ENCODE data around the gene UMAD1. TPM values are rescaled to one million over a fixed set of nuclear protein-coding genes. Genes with fewer than 3 reads are reported as not detected.

Gene UMAD1
- total RNA-seq, 1 donor from 2014 or later: 9.3 TPM

DNA sequence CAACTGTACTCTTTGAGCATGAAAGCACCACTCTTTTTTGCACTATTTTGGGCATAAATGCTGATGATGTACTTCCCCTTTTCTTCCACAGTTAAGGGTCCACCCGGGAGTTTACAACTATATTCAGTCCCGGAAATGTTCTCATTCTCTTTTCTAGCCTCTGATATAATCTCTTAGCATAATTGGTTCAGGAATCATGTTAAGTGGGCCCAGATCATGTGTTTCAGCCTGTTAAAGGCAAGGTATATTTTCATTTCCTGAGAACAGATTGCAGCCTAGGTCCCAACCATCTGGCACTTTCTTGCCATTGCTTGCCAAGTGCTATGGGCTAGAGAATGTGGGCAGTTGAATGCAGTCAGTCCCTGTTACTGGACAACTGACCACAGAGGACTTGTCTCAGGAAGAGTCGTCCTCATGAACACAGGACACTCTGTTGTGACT is 216.6 kb downstream of the UMAD1 start:
- TF ChIP-seq CTCF (IDR thresholded peaks at IDR 0.05; ENCODE audit: insufficient read depth, low read depth, low read length) (no peak), EZH2 (IDR thresholded peaks at IDR 0.05; ENCODE audit: insufficient read depth, low read length) (no peak)
- H3K27ac Mint-ChIP-seq (ENCODE audit: unreplicated experiment): no peak overlapping the region
- Histone ChIP-seq H3K4me1 (ENCODE audit: insufficient read depth, low read length) (peaks cover 8% of the 10 kb centered on the region), H3K27me3 (ENCODE audit: insufficient read depth, low read length) (no peaks in the 10 kb centered on the region), H3K79me2 (ENCODE audit: insufficient read depth, low read length) (no peaks in the 10 kb centered on the region), H3K9me3 (ENCODE audit: insufficient read depth, low read depth, low read length) (no peaks in the 10 kb centered on the region), H2AFZ (ENCODE audit: low read depth, low read length) (no peak overlapping the region), H3K9ac (ENCODE audit: low read length) (no peak overlapping the region), H3K4me2 (ENCODE audit: low read length) (no peak overlapping the region), H4K20me1 (ENCODE audit: insufficient read depth, low read length) (no peaks in the 10 kb centered on the region), H3K27ac (ENCODE audit: low read depth, low read length) (no peak overlapping the region), H3K36me3 (ENCODE audit: insufficient read depth, low read length) (no peaks in the 10 kb centered on the region), H3K4me3 (ENCODE audit: insufficient read depth, low read depth, low read length) (no peak overlapping the region)
- peaks cover 14% of the 10 kb centered on the region for H3K9me3 Mint-ChIP-seq (ENCODE audit: unreplicated experiment)
- FAIRE-seq: no peak
- H3K4me3 Mint-ChIP-seq (ENCODE audit: unreplicated experiment): no peak overlapping the region
- peaks cover 8% of the 10 kb centered on the region for H3K4me1 Mint-ChIP-seq (ENCODE audit: low read depth, unreplicated experiment)
- no peak for DNase-seq (ENCODE audit: low read depth)
- no peaks in the 10 kb centered on the region for H3K27me3 Mint-ChIP-seq (ENCODE audit: low read depth, unreplicated experiment)
- peaks cover 11% of the 10 kb centered on the region for H3K36me3 Mint-ChIP-seq (ENCODE audit: low read depth, unreplicated experiment)

- H3K9me3 Mint-ChIP-seq (ENCODE audit: unreplicated experiment): peaks cover 12% of the 10 kb centered on the region
- H3K27ac Mint-ChIP-seq (ENCODE audit: unreplicated experiment): no peak overlapping the region
- FAIRE-seq (no peak), DNase-seq (ENCODE audit: low read depth) (no peak)
- Histone ChIP-seq H3K79me2 (ENCODE audit: insufficient read depth, low read length) (no peaks in the 10 kb centered on the region), H3K27me3 (ENCODE audit: insufficient read depth, low read length) (no peaks in the 10 kb centered on the region), H4K20me1 (ENCODE audit: insufficient read depth, low read length) (no peaks in the 10 kb centered on the region), H3K27ac (ENCODE audit: low read depth, low read length) (no peak overlapping the region), H3K9me3 (ENCODE audit: insufficient read depth, low read depth, low read length) (no peaks in the 10 kb centered on the region), H2AFZ (ENCODE audit: low read depth, low read length) (no peak overlapping the region), H3K4me1 (ENCODE audit: insufficient read depth, low read length) (peaks cover 8% of the 10 kb centered on the region), H3K9ac (ENCODE audit: low read length) (no peak overlapping the region), H3K36me3 (ENCODE audit: insufficient read depth, low read length) (no peaks in the 10 kb centered on the region), H3K4me3 (ENCODE audit: insufficient read depth, low read depth, low read length) (no peak overlapping the region), H3K4me2 (ENCODE audit: low read length) (no peak overlapping the region)
- TF ChIP-seq EZH2 (IDR thresholded peaks at IDR 0.05; ENCODE audit: insufficient read depth, low read length): no peak
- TF ChIP-seq CTCF (IDR thresholded peaks at IDR 0.05; ENCODE audit: insufficient read depth, low read depth, low read length): no peak
- H3K36me3 Mint-ChIP-seq (ENCODE audit: low read depth, unreplicated experiment): peaks cover 11% of the 10 kb centered on the region
- no peak overlapping the region for H3K4me3 Mint-ChIP-seq (ENCODE audit: unreplicated experiment)
- no peaks in the 10 kb centered on the region for H3K27me3 Mint-ChIP-seq (ENCODE audit: low read depth, unreplicated experiment)
- peaks cover 8% of the 10 kb centered on the region for H3K4me1 Mint-ChIP-seq (ENCODE audit: low read depth, unreplicated experiment)
These were observed 218.0 kb downstream of the UMAD1 start for GRCh38 chr7:7858559-7858958.

GRCh38 chr7:7859411-7859810 is 218.9 kb downstream of the UMAD1 start:
- Histone ChIP-seq H3K36me3 (ENCODE audit: insufficient read depth, low read length) (no peaks in the 10 kb centered on the region), H3K4me2 (ENCODE audit: low read length) (no peak overlapping the region), H3K79me2 (ENCODE audit: insufficient read depth, low read length) (no peaks in the 10 kb centered on the region), H2AFZ (ENCODE audit: low read depth, low read length) (no peak overlapping the region), H3K9me3 (ENCODE audit: insufficient read depth, low read depth, low read length) (no peaks in the 10 kb centered on the region), H3K27ac (ENCODE audit: low read depth, low read length) (no peak overlapping the region), H3K27me3 (ENCODE audit: insufficient read depth, low read length) (no peaks in the 10 kb centered on the region), H3K4me1 (ENCODE audit: insufficient read depth, low read length) (peaks cover 8% of the 10 kb centered on the region), H3K9ac (ENCODE audit: low read length) (no peak overlapping the region), H3K4me3 (ENCODE audit: insufficient read depth, low read depth, low read length) (no peak overlapping the region), H4K20me1 (ENCODE audit: insufficient read depth, low read length) (no peaks in the 10 kb centered on the region)
- H3K36me3 Mint-ChIP-seq (ENCODE audit: low read depth, unreplicated experiment): peaks cover 9% of the 10 kb centered on the region
- DNase-seq (ENCODE audit: low read depth) (no peak), FAIRE-seq (no peak)
- no peak overlapping the region for H3K4me3 Mint-ChIP-seq (ENCODE audit: unreplicated experiment)
- TF ChIP-seq CTCF (IDR thresholded peaks at IDR 0.05; ENCODE audit: insufficient read depth, low read depth, low read length): no peak
- no peak for TF ChIP-seq EZH2 (IDR thresholded peaks at IDR 0.05; ENCODE audit: insufficient read depth, low read length)
- peaks cover 8% of the 10 kb centered on the region for H3K4me1 Mint-ChIP-seq (ENCODE audit: low read depth, unreplicated experiment)
- no peak overlapping the region for H3K27ac Mint-ChIP-seq (ENCODE audit: unreplicated experiment)
- H3K9me3 Mint-ChIP-seq (ENCODE audit: unreplicated experiment): peaks cover 10% of the 10 kb centered on the region
- no peaks in the 10 kb centered on the region for H3K27me3 Mint-ChIP-seq (ENCODE audit: low read depth, unreplicated experiment)
